ENCODE data around the gene ABCC11. TPM values are rescaled to one million over a fixed set of nuclear protein-coding genes. Genes with fewer than 3 reads are reported as not detected.

The ABCC11 gene
- total RNA-seq, 4 donors from 2014 or later, result 0.13 to 1.4 (median 0.36) TPM

- WGBS, result 94% methylated on average over 1 of the region's 1 CpG
- no peaks in the 10 kb centered on the region for H3K9me3 ChIP-seq
- TF ChIP-seq POLR2A (IDR thresholded peaks at IDR 0.05) (no peak), CTCF (IDR thresholded peaks at IDR 0.05) (no peak), EP300 (IDR thresholded peaks at IDR 0.05) (no peak), POLR2AphosphoS5 (IDR thresholded peaks at IDR 0.05) (no peak)
- H3K4me1 ChIP-seq, result no peaks in the 10 kb centered on the region
- no peak overlapping the region for H3K4me3 ChIP-seq
- H3K36me3 ChIP-seq, result no peaks in the 10 kb centered on the region
- no peaks in the 10 kb centered on the region for H3K27me3 ChIP-seq
- no peak for DNase-seq (ENCODE audit: low spot score in 2 of 2)
- H3K27ac ChIP-seq, result no peak overlapping the region
Observed at GRCh38 chr16:48236286-48236685, 11.1 kb downstream of the ABCC11 start.

- Histone ChIP-seq H3K4me3 (no peak overlapping the region), H3K36me3 (no peaks in the 10 kb centered on the region), H3K4me1 (no peaks in the 10 kb centered on the region), H3K27me3 (no peaks in the 10 kb centered on the region), H3K27ac (no peak overlapping the region), H3K9me3 (no peaks in the 10 kb centered on the region)
- WGBS, result 67% methylated on average over 6 of the region's 6 CpGs
- no peak for DNase-seq (ENCODE audit: low spot score in 2 of 2)
- TF ChIP-seq EP300 (IDR thresholded peaks at IDR 0.05) (no peak), POLR2A (IDR thresholded peaks at IDR 0.05) (no peak), CTCF (IDR thresholded peaks at IDR 0.05) (no peak), POLR2AphosphoS5 (IDR thresholded peaks at IDR 0.05) (no peak)
Observed at GRCh38 chr16:48235556-48236136, 11.7 kb downstream of the ABCC11 start.

GRCh38 chr16:48235058-48235555, 12.2 kb downstream of the ABCC11 start:
- Histone ChIP-seq H3K9me3 (no peaks in the 10 kb centered on the region), H3K27ac (no peak overlapping the region), H3K4me1 (no peaks in the 10 kb centered on the region), H3K36me3 (no peaks in the 10 kb centered on the region), H3K4me3 (no peak overlapping the region), H3K27me3 (no peaks in the 10 kb centered on the region)
- no peak for DNase-seq (ENCODE audit: low spot score in 2 of 2)
- TF ChIP-seq POLR2A (IDR thresholded peaks at IDR 0.05), result no peak
- no peak for TF ChIP-seq EP300 (IDR thresholded peaks at IDR 0.05)
- no peak for TF ChIP-seq POLR2AphosphoS5 (IDR thresholded peaks at IDR 0.05)
- TF ChIP-seq CTCF (IDR thresholded peaks at IDR 0.05), result no peak
- WGBS, result 79% methylated on average over 6 of the region's 6 CpGs

GRCh38 chr16:48234630-48235029, 12.7 kb downstream of the ABCC11 start:
- TF ChIP-seq POLR2AphosphoS5 (IDR thresholded peaks at IDR 0.05) (no peak), POLR2A (IDR thresholded peaks at IDR 0.05) (no peak), CTCF (IDR thresholded peaks at IDR 0.05) (no peak), EP300 (IDR thresholded peaks at IDR 0.05) (no peak)
- no peaks in the 10 kb centered on the region for H3K27me3 ChIP-seq
- no peak for DNase-seq (ENCODE audit: low spot score in 2 of 2)
- H3K4me3 ChIP-seq, result no peak overlapping the region
- H3K36me3 ChIP-seq, result no peaks in the 10 kb centered on the region
- no peaks in the 10 kb centered on the region for H3K4me1 ChIP-seq
- H3K27ac ChIP-seq, result no peak overlapping the region
- H3K9me3 ChIP-seq, result no peaks in the 10 kb centered on the region

GRCh38 chr16:48232493-48233040, 14.8 kb downstream of the ABCC11 start:
- no peaks in the 10 kb centered on the region for H3K36me3 ChIP-seq
- H3K9me3 ChIP-seq, result no peaks in the 10 kb centered on the region
- no peak for DNase-seq (ENCODE audit: low spot score in 2 of 2)
- WGBS, result 100% methylated on average over 2 of the region's 2 CpGs
- no peaks in the 10 kb centered on the region for H3K27me3 ChIP-seq
- no peak for TF ChIP-seq EP300 (IDR thresholded peaks at IDR 0.05)
- no peak overlapping the region for H3K27ac ChIP-seq
- H3K4me1 ChIP-seq, result no peaks in the 10 kb centered on the region
- H3K4me3 ChIP-seq, result no peak overlapping the region

Measured in suprapubic skin (tissue), 4 donors.